ENCODE measurements around the gene HOXC11. TPM values are rescaled to one million over a fixed set of nuclear protein-coding genes. Genes with fewer than 3 reads are reported as not detected.
A peak's percentile ranks its signal among the peaks of the same experiment; 100 is the strongest.

Gene HOXC11
- total and polyA plus RNA-seq, 2 experiments from 2014 or later, result not detected

- no peaks in the 10 kb centered on the region for H3K79me2 ChIP-seq (replicated peaks; ENCODE audit: insufficient read depth)
- no peak overlapping the region for H3K4me3 ChIP-seq
- peaks cover 99% of the 10 kb centered on the region for H3K27me3 Mint-ChIP-seq (ENCODE audit: insufficient read depth, low read depth, poor library complexity)
- no peak for ATAC-seq
- TF ChIP-seq ZNF331 (CRISPR knock-in tag; IDR thresholded peaks at IDR 0.05; ENCODE audit: low read depth), result no peak
- TF ChIP-seq, protein P1, sequence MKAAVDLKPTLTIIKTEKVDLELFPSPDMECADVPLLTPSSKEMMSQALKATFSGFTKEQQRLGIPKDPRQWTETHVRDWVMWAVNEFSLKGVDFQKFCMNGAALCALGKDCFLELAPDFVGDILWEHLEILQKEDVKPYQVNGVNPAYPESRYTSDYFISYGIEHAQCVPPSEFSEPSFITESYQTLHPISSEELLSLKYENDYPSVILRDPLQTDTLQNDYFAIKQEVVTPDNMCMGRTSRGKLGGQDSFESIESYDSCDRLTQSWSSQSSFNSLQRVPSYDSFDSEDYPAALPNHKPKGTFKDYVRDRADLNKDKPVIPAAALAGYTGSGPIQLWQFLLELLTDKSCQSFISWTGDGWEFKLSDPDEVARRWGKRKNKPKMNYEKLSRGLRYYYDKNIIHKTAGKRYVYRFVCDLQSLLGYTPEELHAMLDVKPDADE (IDR thresholded peaks at IDR 0.05), result no peak
- TF ChIP-seq EZH2phosphoT487 (IDR thresholded peaks at IDR 0.05; ENCODE audit: unreplicated experiment), result peak; percentile 13
- TF ChIP-seq POLR2AphosphoS5 (IDR thresholded peaks at IDR 0.05; ENCODE audit: low read depth), result no peak
- peak; percentile 95 for TF ChIP-seq EZH2 (IDR thresholded peaks at IDR 0.05; ENCODE audit: low read depth, unreplicated experiment)
- H4K20me1 ChIP-seq (replicated peaks; ENCODE audit: insufficient read depth), result peaks cover 25% of the 10 kb centered on the region
- no peak for DNase-seq (ENCODE audit: low spot score)
- H3K27me3 ChIP-seq (ENCODE audit: insufficient read depth), result peaks cover 100% of the 10 kb centered on the region
- H3K36me3 Mint-ChIP-seq (ENCODE audit: low read depth), result no peaks in the 10 kb centered on the region
- no peaks in the 10 kb centered on the region for H3K9me2 ChIP-seq (ENCODE audit: insufficient read depth)
- H2AFZ ChIP-seq, result no peak overlapping the region
- peaks cover 44% of the 10 kb centered on the region for H3K4me1 ChIP-seq (ENCODE audit: insufficient read depth)
- H3K27ac Mint-ChIP-seq, result no peak overlapping the region
- no peaks in the 10 kb centered on the region; the same call in 2 of the 3 replicates for H3K9me3 Mint-ChIP-seq
- H3K27ac ChIP-seq (ENCODE audit: low read depth), result no peak overlapping the region
- peaks cover 29% of the 10 kb centered on the region for H3K4me1 Mint-ChIP-seq
- H3K36me3 ChIP-seq (ENCODE audit: insufficient read depth), result no peaks in the 10 kb centered on the region
- H3K4me3 Mint-ChIP-seq, result no peak overlapping the region; the same call in 2 of the 3 replicates
- H3K4me2 ChIP-seq, result 0 out of 2 replicates have a peak overlapping the region, but pooled peaks have one; percentile 7
- peaks cover 38% of the 10 kb centered on the region for H3F3A ChIP-seq (replicated peaks; ENCODE audit: low read depth)
Observed at GRCh38 chr12:54010972-54011664, 38.2 kb downstream of the HOXC11 start.

GRCh38 chr12:54011665-54012532, 39.0 kb downstream of the HOXC11 start:
- no peak for ATAC-seq
- H3K9me3 Mint-ChIP-seq, result no peaks in the 10 kb centered on the region; the same call in 2 of the 3 replicates
- no peak overlapping the region for H3K27ac Mint-ChIP-seq
- Histone ChIP-seq H4K20me1 (replicated peaks; ENCODE audit: insufficient read depth) (peaks cover 25% of the 10 kb centered on the region), H3K36me3 (ENCODE audit: insufficient read depth) (no peaks in the 10 kb centered on the region), H2AFZ (no peak overlapping the region), H3F3A (replicated peaks; ENCODE audit: low read depth) (peaks cover 38% of the 10 kb centered on the region), H3K9me2 (ENCODE audit: insufficient read depth) (no peaks in the 10 kb centered on the region), H3K79me2 (replicated peaks; ENCODE audit: insufficient read depth) (no peaks in the 10 kb centered on the region), H3K27me3 (ENCODE audit: insufficient read depth) (peaks cover 100% of the 10 kb centered on the region), H3K4me3 (no peak overlapping the region), H3K27ac (ENCODE audit: low read depth) (no peak overlapping the region), H3K4me1 (ENCODE audit: insufficient read depth) (peaks cover 43% of the 10 kb centered on the region), H3K4me2 (peak overlapping the region; percentile 7; the same call in 1 of the 2 replicates)
- H3K4me3 Mint-ChIP-seq, result no peak overlapping the region
- peak; percentile 75 for DNase-seq (ENCODE audit: low spot score)
- H3K4me1 Mint-ChIP-seq, result peaks cover 26% of the 10 kb centered on the region
- peaks cover 99% of the 10 kb centered on the region for H3K27me3 Mint-ChIP-seq (ENCODE audit: insufficient read depth, low read depth, poor library complexity)
- no peaks in the 10 kb centered on the region for H3K36me3 Mint-ChIP-seq (ENCODE audit: low read depth)
- TF ChIP-seq, protein P1 (IDR thresholded peaks at IDR 0.05), result no peak
- TF ChIP-seq CREB1 (CRISPR knock-in tag; IDR thresholded peaks at IDR 0.05; ENCODE audit: low read depth), result no peak
- TF ChIP-seq STAT1 (IDR thresholded peaks at IDR 0.05; ENCODE audit: unreplicated experiment), result no peak
- TF ChIP-seq EZH2 (IDR thresholded peaks at IDR 0.05; ENCODE audit: low read depth, unreplicated experiment), result peak; percentile 60
- no peak for TF ChIP-seq ZNF114 (CRISPR knock-in tag; IDR thresholded peaks at IDR 0.05)
- TF ChIP-seq REST (IDR thresholded peaks at IDR 0.05; ENCODE audit: unreplicated experiment), result no peak
- no peak for TF ChIP-seq NANOG (IDR thresholded peaks at IDR 0.05; ENCODE audit: borderline replicate concordance)
- no peak for TF ChIP-seq JUNB (IDR thresholded peaks at IDR 0.05; ENCODE audit: unreplicated experiment)

All from GM23338 (cell line).